Measurements from ENCODE around the gene TC2N. TPM values are rescaled to one million over a fixed set of nuclear protein-coding genes. Genes with fewer than 3 reads are reported as not detected.
"Not testable (repeated sequence)": the region's sequence is repeated elsewhere in the genome, so short reads cannot be mapped to it uniquely, and the experiment has no call there.

The TC2N gene
- total RNA-seq, 1 donor from 2014 or later = 0.35 TPM

DNA sequence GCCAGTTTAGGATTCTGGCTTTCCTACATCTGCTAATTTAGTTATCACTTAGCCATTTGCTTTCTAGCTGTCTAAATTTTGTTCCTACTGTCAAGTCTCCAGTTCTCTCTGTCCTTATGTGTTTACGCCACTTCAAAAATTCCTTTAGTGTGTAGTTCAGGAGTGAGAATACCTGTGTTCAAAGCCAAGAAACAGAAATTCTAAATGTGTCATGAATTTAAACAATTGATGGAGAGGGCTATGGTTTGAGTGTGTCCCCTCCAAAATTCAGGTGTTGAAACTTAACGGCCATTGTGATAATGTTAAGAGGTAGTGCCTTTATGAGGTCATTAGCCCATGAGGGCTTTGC, 124.1 kb downstream of the TC2N start:
- TF ChIP-seq CTCF (IDR thresholded peaks at IDR 0.05) = no peak
- no peaks in the 10 kb centered on the region for H3K9me3 Mint-ChIP-seq (ENCODE audit: unreplicated experiment)
- H3K27me3 Mint-ChIP-seq (ENCODE audit: unreplicated experiment) = peaks cover 11% of the 10 kb centered on the region
- H3K36me3 Mint-ChIP-seq (ENCODE audit: unreplicated experiment) = no peaks in the 10 kb centered on the region
- no peak for DNase-seq (ENCODE audit: extremely low spot score, unreplicated experiment)
- no peaks in the 10 kb centered on the region for H3K4me1 Mint-ChIP-seq (ENCODE audit: unreplicated experiment)
- no peak overlapping the region for H3K4me3 Mint-ChIP-seq (ENCODE audit: unreplicated experiment)
- no peak overlapping the region for H3K27ac Mint-ChIP-seq (ENCODE audit: unreplicated experiment)

DNA sequence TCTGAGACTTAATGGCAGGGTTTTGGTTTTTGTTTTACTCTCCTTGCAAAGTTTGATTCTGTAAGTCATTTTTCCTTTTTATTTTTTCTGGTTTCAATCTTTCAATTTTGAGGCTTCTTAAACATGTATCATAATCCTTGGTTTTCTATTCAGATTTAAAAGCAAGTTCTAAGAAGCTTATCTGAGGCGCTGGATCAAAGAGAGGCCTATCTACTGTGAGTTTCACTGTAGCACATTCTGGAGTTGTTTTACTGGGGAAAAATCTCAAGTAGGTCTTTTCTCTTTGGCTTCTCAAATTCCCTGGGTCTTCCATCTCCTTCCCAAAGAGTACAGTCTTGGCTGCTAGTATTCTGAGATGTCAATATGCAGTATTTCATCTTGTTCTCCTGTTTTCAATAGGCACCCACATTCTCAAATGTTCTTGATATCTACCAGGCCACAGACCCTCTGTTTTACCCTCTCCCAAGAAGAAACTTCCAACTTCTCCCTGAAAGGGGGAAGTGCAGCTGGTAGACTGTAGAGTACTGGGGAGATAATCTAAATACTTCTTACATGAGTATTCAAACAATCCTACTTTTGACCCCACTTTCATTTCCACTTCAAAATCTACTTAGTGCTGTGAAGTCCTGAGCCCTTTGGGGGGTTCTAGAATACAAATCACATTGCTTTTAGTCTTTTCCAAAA, 124.6 kb downstream of the TC2N start:
- H3K4me1 Mint-ChIP-seq (ENCODE audit: unreplicated experiment) = no peaks in the 10 kb centered on the region
- no peak overlapping the region for H3K4me3 Mint-ChIP-seq (ENCODE audit: unreplicated experiment)

GRCh38 chr14:91739867-91740266, 127.5 kb downstream of the TC2N start:
- not testable (repeated sequence) for H3K4me3 Mint-ChIP-seq (ENCODE audit: unreplicated experiment); DNase-seq (ENCODE audit: extremely low spot score, unreplicated experiment); H3K27me3 Mint-ChIP-seq (ENCODE audit: unreplicated experiment); H3K9me3 Mint-ChIP-seq (ENCODE audit: unreplicated experiment); H3K27ac Mint-ChIP-seq (ENCODE audit: unreplicated experiment); H3K36me3 Mint-ChIP-seq (ENCODE audit: unreplicated experiment); H3K4me1 Mint-ChIP-seq (ENCODE audit: unreplicated experiment)

More for the DNA sequence above, 124.6 kb downstream of the TC2N start:
- no peak for TF ChIP-seq CTCF (IDR thresholded peaks at IDR 0.05)
- Mint-ChIP-seq H3K9me3 (ENCODE audit: unreplicated experiment) (no peaks in the 10 kb centered on the region), H3K27me3 (ENCODE audit: unreplicated experiment) (peaks cover 6% of the 10 kb centered on the region), H3K36me3 (ENCODE audit: unreplicated experiment) (no peaks in the 10 kb centered on the region), H3K27ac (ENCODE audit: unreplicated experiment) (no peak overlapping the region)
- no peak for DNase-seq (ENCODE audit: extremely low spot score, unreplicated experiment)

GRCh38 chr14:91737619-91738018, 129.7 kb downstream of the TC2N start:
- no peaks in the 10 kb centered on the region for H3K9me3 Mint-ChIP-seq (ENCODE audit: unreplicated experiment)

DNA sequence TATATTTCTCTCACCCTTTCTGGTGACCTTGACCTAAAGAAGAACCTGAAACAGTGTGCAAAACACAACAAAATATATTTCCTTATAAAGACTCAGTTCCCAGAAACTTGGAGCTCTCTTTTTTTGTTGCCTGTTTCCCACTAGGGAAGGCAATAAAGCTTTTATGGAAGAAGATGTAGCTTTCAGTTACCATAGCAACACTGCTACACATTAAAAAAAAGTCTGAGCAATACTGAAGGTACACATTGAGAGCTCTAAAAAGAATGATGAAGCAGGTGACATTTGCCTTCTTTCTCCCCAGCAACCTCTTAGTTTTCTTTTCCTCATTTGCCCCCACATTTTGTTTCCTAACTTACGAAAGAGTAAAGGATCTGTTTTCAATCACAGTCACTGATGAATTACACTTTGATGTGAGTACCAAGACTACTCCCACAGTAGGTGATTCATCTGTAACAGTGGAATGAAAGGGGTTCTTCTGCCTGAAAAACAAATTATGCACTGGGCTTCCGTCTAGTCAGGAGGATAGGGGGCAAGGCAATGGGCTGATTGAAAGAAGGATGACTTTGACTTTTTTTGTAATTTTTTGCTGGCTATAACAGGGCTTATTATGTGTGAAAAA, 134.4 kb downstream of the TC2N start:
- no peak overlapping the region for H3K4me3 Mint-ChIP-seq (ENCODE audit: unreplicated experiment)
- no peak for TF ChIP-seq CTCF (IDR thresholded peaks at IDR 0.05)
- no peaks in the 10 kb centered on the region for H3K4me1 Mint-ChIP-seq (ENCODE audit: unreplicated experiment)
- peaks cover 3% of the 10 kb centered on the region for H3K27me3 Mint-ChIP-seq (ENCODE audit: unreplicated experiment)
- no peak for DNase-seq (ENCODE audit: extremely low spot score, unreplicated experiment)
- H3K36me3 Mint-ChIP-seq (ENCODE audit: unreplicated experiment) = no peaks in the 10 kb centered on the region
- H3K27ac Mint-ChIP-seq (ENCODE audit: unreplicated experiment) = no peak overlapping the region
- H3K9me3 Mint-ChIP-seq (ENCODE audit: unreplicated experiment) = no peaks in the 10 kb centered on the region

More at GRCh38 chr14:91737619-91738018, 129.7 kb downstream of the TC2N start:
- Mint-ChIP-seq H3K27ac (ENCODE audit: unreplicated experiment) (no peak overlapping the region), H3K36me3 (ENCODE audit: unreplicated experiment) (no peaks in the 10 kb centered on the region), H3K4me3 (ENCODE audit: unreplicated experiment) (no peak overlapping the region), H3K4me1 (ENCODE audit: unreplicated experiment) (no peaks in the 10 kb centered on the region), H3K27me3 (ENCODE audit: unreplicated experiment) (no peaks in the 10 kb centered on the region)
- no peak for DNase-seq (ENCODE audit: extremely low spot score, unreplicated experiment)
- TF ChIP-seq CTCF (IDR thresholded peaks at IDR 0.05) = no peak
